H9 (cell line): Measurements from ENCODE around the gene SLC35B1. TPM values are rescaled to one million over a fixed set of nuclear protein-coding genes. Genes with fewer than 3 reads are reported as not detected.
A peak's percentile ranks its signal among the peaks of the same experiment; 100 is the strongest.

Experiments used
- DNase-seq: peaks from one replicate; pipeline ENCODE4 v3.0.0-alpha.2; 2017
- H2AFZ ChIP-seq: one replicate; pipeline ENCODE4 v1.6.1; 2013; ENCODE audit warnings: mild to moderate bottlenecking, low read length, control low read depth, moderate library complexity
- H2AK5ac ChIP-seq: 2 replicates; pipeline ENCODE4 v1.6.1; 2013; ENCODE audit warnings: low read length, control low read depth, mixed read lengths; ENCODE audit not compliant: insufficient read length
- H2BK120ac ChIP-seq: one replicate; pipeline ENCODE4 v1.6.1; 2013; ENCODE audit warnings: low read depth, mild to moderate bottlenecking, low read length, control low read depth, inconsistent platforms; ENCODE audit not compliant: poor library complexity, severe bottlenecking
- H2BK12ac ChIP-seq: 2 replicates; pipeline ENCODE4 v1.6.1; 2013; ENCODE audit warnings: low read length, control low read depth, mixed read lengths, low read depth; ENCODE audit not compliant: insufficient read length
- H2BK15ac ChIP-seq: 2 replicates; pipeline ENCODE4 v1.6.1; 2013; ENCODE audit warnings: low read depth, low read length, control low read depth
- H2BK20ac ChIP-seq: one replicate; pipeline ENCODE4 v1.6.1; 2013; ENCODE audit warnings: low read depth, mild to moderate bottlenecking, low read length, control low read depth, inconsistent platforms; ENCODE audit not compliant: poor library complexity, severe bottlenecking
- H2BK5ac ChIP-seq: 2 replicates; pipeline ENCODE4 v1.6.1; 2013; ENCODE audit warnings: low read length, control low read depth, mixed read lengths; ENCODE audit not compliant: insufficient read length
- H3K14ac ChIP-seq: 2 replicates; pipeline ENCODE4 v1.6.1; 2013; ENCODE audit warnings: low read length, control low read depth; ENCODE audit not compliant: insufficient read depth
- H3K18ac ChIP-seq: 2 replicates; pipeline ENCODE4 v1.6.1; 2013; ENCODE audit warnings: low read depth, mild to moderate bottlenecking, mixed read lengths, low read length, control low read depth; ENCODE audit not compliant: insufficient read length
- H3K23ac ChIP-seq: 2 replicates; pipeline ENCODE4 v1.6.1; 2013; ENCODE audit warnings: low read length, control low read depth, mixed read lengths, low read depth; ENCODE audit not compliant: insufficient read length
- H3K23me2 ChIP-seq: 2 replicates; pipeline ENCODE4 v1.6.1; 2013; ENCODE audit warnings: low read depth, mild to moderate bottlenecking, mixed read lengths, low read length, control low read depth; ENCODE audit not compliant: insufficient read length, poor library complexity, severe bottlenecking
- H3K27ac ChIP-seq: 2 replicates; pipeline ENCODE4 v1.5.1; 2013; ENCODE audit warnings: low read length, control low read depth, mixed read lengths, low read depth; ENCODE audit not compliant: insufficient read length
- H3K27me3 ChIP-seq: 2 replicates; pipeline ENCODE4 v1.6.1; 2013; ENCODE audit warnings: low read length, control low read depth, inconsistent platforms; ENCODE audit not compliant: insufficient read depth
- H3K4ac ChIP-seq: 2 replicates; pipeline ENCODE4 v1.6.1; 2013; ENCODE audit warnings: low read depth, mild to moderate bottlenecking, control low read depth, inconsistent platforms, low read length, moderate library complexity
- H3K4me1 ChIP-seq: 2 replicates; pipeline ENCODE4 v1.6.1; 2013; ENCODE audit warnings: low read length, control low read depth, inconsistent platforms; ENCODE audit not compliant: insufficient read depth
- H3K4me2 ChIP-seq: 2 replicates; pipeline ENCODE4 v1.6.1; 2013; ENCODE audit warnings: low read length, control low read depth, mixed read lengths; ENCODE audit not compliant: insufficient read length, insufficient read depth
- H3K56ac ChIP-seq: 2 replicates; pipeline ENCODE4 v1.6.1; 2013; ENCODE audit warnings: low read depth, mild to moderate bottlenecking, mixed read lengths, low read length, control low read depth; ENCODE audit not compliant: insufficient read length
- H3K79me1 ChIP-seq: 2 replicates; pipeline ENCODE4 v1.6.1; 2013; ENCODE audit warnings: low read depth, mild to moderate bottlenecking, moderate library complexity, low read length, control low read depth, inconsistent platforms; ENCODE audit not compliant: insufficient read depth, poor library complexity, severe bottlenecking
- H3K79me2 ChIP-seq: 2 replicates; pipeline ENCODE4 v1.6.1; 2013; ENCODE audit warnings: low read length, control low read depth, inconsistent platforms; ENCODE audit not compliant: insufficient read depth
- H3K9ac ChIP-seq: 2 replicates; pipeline ENCODE4 v1.6.1; 2013; ENCODE audit warnings: low read length, control low read depth, mixed read lengths; ENCODE audit not compliant: insufficient read length; ENCODE audit errors: extremely low read depth
- H3K9me3 ChIP-seq: one replicate; pipeline ENCODE4 v1.6.1; 2013; ENCODE audit warnings: low read depth, low read length, inconsistent platforms; ENCODE audit not compliant: control insufficient read depth
- H3T11ph ChIP-seq: one replicate; pipeline ENCODE4 v1.6.1; 2013; ENCODE audit warnings: mild to moderate bottlenecking, low read length, control low read depth, inconsistent platforms
- H4K20me1 ChIP-seq: one replicate; pipeline ENCODE4 v1.6.1; 2013; ENCODE audit not compliant: control insufficient read depth, insufficient read length, insufficient read depth
- H4K5ac ChIP-seq: 2 replicates; pipeline ENCODE4 v1.6.1; 2013; ENCODE audit warnings: low read depth, mild to moderate bottlenecking, mixed read lengths, low read length, control low read depth; ENCODE audit not compliant: insufficient read length
- H4K8ac ChIP-seq: replicated peaks from 2 replicates; pipeline ENCODE4 v1.6.1; 2013; ENCODE audit warnings: low read length, control low read depth, mixed read lengths, low read depth; ENCODE audit not compliant: insufficient read length
- H4K91ac ChIP-seq: 2 replicates; pipeline ENCODE4 v1.6.1; 2013; ENCODE audit warnings: low read depth, mild to moderate bottlenecking, moderate library complexity, mixed read lengths, low read length, control low read depth; ENCODE audit not compliant: insufficient read length
- H3K27ac Mint-ChIP-seq, 3 experiments: 2 replicates in 2 of 3; 3 replicates in 1 of 3; pipeline ENCODE4 v1.8.0; 2020 to 2021; ENCODE audit warnings: mixed read lengths in 3 of 3, mild to moderate bottlenecking in 1 of 3, moderate library complexity in 1 of 3
- H3K27me3 Mint-ChIP-seq: 2 replicates; pipeline ENCODE4 v1.8.0; 2021; ENCODE audit warnings: low read depth, mild to moderate bottlenecking, moderate library complexity, mixed read lengths
- H3K36me3 Mint-ChIP-seq, 3 experiments: 2 replicates in 2 of 3; 3 replicates in 1 of 3; pipeline ENCODE4 v1.8.0; 2020 to 2021; ENCODE audit warnings: low read depth in 3 of 3, mixed read lengths in 3 of 3; ENCODE audit not compliant: insufficient read depth in 1 of 3
- H3K4me1 Mint-ChIP-seq, 2 experiments: 2 replicates each; pipeline ENCODE4 v1.8.0; 2020; ENCODE audit warnings: mixed read lengths in 2 of 2
- H3K4me3 Mint-ChIP-seq, 2 experiments: 2 replicates in 1 of 2; 3 replicates in 1 of 2; pipeline ENCODE4 v1.8.0; 2020 to 2021; ENCODE audit warnings: mild to moderate bottlenecking in 2 of 2, mixed read lengths in 2 of 2, moderate library complexity in 1 of 2
- H3K9me3 Mint-ChIP-seq, 2 experiments: 2 replicates in 1 of 2; 3 replicates in 1 of 2; pipeline ENCODE4 v1.8.0; 2020; ENCODE audit warnings: mild to moderate bottlenecking in 2 of 2, mixed read lengths in 2 of 2, moderate library complexity in 1 of 2
- CTCF ChIP-seq: fragments of 200-600 bp; sonication (generic); conservative IDR thresholded peaks from 3 replicates; pipeline ENCODE4 v1.8.0; 2021; ENCODE audit warnings: antibody characterized with exemption, mild to moderate bottlenecking
- WGBS: extraction: QIAGEN DNeasy Blood & Tissue Kit; methylation state at CpG from one replicate; pipeline ENCODE4 v1.1.7; 2013; ENCODE audit warnings: missing lambda C conversion rate, low lambda C conversion rate, mixed read lengths; ENCODE audit not compliant: insufficient read length; ENCODE audit errors: extremely low coverage; 5-methylcytosine and 5-hydroxymethylcytosine counted together
- total RNA-seq: library from RNA; stranded (reverse); gene quantifications from 2 replicates; pipeline ENCODE4 v1.2.1, GENCODE V29; 2021

Gene SLC35B1
- total RNA-seq, 1 experiment from 2014 or later, result 58.9 TPM

- Histone ChIP-seq H3K79me2 (no peaks in the 10 kb centered on the region), H2BK15ac (no peak overlapping the region), H4K20me1 (peaks cover 2% of the 10 kb centered on the region), H3K27ac (no peak overlapping the region), H3K79me1 (peaks cover 5% of the 10 kb centered on the region), H3K4me1 (no peaks in the 10 kb centered on the region), H3K23ac (no peak overlapping the region), H3K27me3 (no peaks in the 10 kb centered on the region), H2AFZ (no peak overlapping the region), H3K9me3 (no peaks in the 10 kb centered on the region), H3K18ac (peak overlapping the region; percentile 14), H3K23me2 (no peaks in the 10 kb centered on the region), H3K4ac (no peak overlapping the region; the same call in 1 of the 2 replicates), H4K91ac (no peak overlapping the region), H3K14ac (no peak overlapping the region), H3K56ac (no peak overlapping the region), H4K5ac (no peak overlapping the region), H2BK20ac (no peak overlapping the region), H3K4me2 (no peak overlapping the region), H3T11ph (no peak overlapping the region), H2BK5ac (no peak overlapping the region), H2AK5ac (no peak overlapping the region), H3K9ac (no peak overlapping the region), H4K8ac (no peak overlapping the region), H2BK12ac (no peak overlapping the region), H2BK120ac (no peak overlapping the region)
- peaks cover 24 to 30% (median 26%) of the 10 kb centered on the region in 3 experiments; a peak in 6 of 7 replicates for H3K36me3 Mint-ChIP-seq
- peak overlapping the region in 1 of 3 experiments; percentile 44; a peak in 1 of 7 replicates for H3K27ac Mint-ChIP-seq
- no peak for DNase-seq
- no peaks in the 10 kb centered on the region for H3K4me1 Mint-ChIP-seq
- no peaks in the 10 kb centered on the region; the same call in 1 of the 2 replicates for H3K27me3 Mint-ChIP-seq
- no peaks in the 10 kb centered on the region for H3K9me3 Mint-ChIP-seq
- H3K4me3 Mint-ChIP-seq, result no peak overlapping the region
- no CpG with 5 or more reads among the region's 3 CpGs for WGBS
- no peak for TF ChIP-seq CTCF
These were observed 21.3 kb upstream of the SLC35B1 start for GRCh38 chr17:49729069-49729468.
